Measurements from ENCODE around the gene RXRG. TPM values are rescaled to one million over a fixed set of nuclear protein-coding genes. Genes with fewer than 3 reads are reported as not detected.

The RXRG gene
- total RNA-seq, 1 donor from 2014 or later, result not detected

GRCh38 chr1:165474196-165474595, 29.3 kb upstream of the RXRG start:
- Mint-ChIP-seq H3K36me3 (ENCODE audit: unreplicated experiment) (no peaks in the 10 kb centered on the region), H3K27me3 (ENCODE audit: unreplicated experiment) (peaks cover 13% of the 10 kb centered on the region), H3K4me3 (ENCODE audit: unreplicated experiment) (no peak overlapping the region), H3K9me3 (ENCODE audit: unreplicated experiment) (no peaks in the 10 kb centered on the region), H3K4me1 (ENCODE audit: unreplicated experiment) (no peaks in the 10 kb centered on the region), H3K27ac (ENCODE audit: unreplicated experiment) (no peak overlapping the region)
- TF ChIP-seq, protein P1, sequence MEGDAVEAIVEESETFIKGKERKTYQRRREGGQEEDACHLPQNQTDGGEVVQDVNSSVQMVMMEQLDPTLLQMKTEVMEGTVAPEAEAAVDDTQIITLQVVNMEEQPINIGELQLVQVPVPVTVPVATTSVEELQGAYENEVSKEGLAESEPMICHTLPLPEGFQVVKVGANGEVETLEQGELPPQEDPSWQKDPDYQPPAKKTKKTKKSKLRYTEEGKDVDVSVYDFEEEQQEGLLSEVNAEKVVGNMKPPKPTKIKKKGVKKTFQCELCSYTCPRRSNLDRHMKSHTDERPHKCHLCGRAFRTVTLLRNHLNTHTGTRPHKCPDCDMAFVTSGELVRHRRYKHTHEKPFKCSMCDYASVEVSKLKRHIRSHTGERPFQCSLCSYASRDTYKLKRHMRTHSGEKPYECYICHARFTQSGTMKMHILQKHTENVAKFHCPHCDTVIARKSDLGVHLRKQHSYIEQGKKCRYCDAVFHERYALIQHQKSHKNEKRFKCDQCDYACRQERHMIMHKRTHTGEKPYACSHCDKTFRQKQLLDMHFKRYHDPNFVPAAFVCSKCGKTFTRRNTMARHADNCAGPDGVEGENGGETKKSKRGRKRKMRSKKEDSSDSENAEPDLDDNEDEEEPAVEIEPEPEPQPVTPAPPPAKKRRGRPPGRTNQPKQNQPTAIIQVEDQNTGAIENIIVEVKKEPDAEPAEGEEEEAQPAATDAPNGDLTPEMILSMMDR (IDR thresholded peaks at IDR 0.05), result no peak
- no peak for DNase-seq (ENCODE audit: extremely low spot score, unreplicated experiment)

GRCh38 chr1:165473081-165473480, 28.2 kb upstream of the RXRG start:
- no peak for DNase-seq (ENCODE audit: extremely low spot score, unreplicated experiment)
- Mint-ChIP-seq H3K4me3 (ENCODE audit: unreplicated experiment) (no peak overlapping the region), H3K4me1 (ENCODE audit: unreplicated experiment) (no peaks in the 10 kb centered on the region), H3K9me3 (ENCODE audit: unreplicated experiment) (no peaks in the 10 kb centered on the region), H3K36me3 (ENCODE audit: unreplicated experiment) (no peaks in the 10 kb centered on the region), H3K27ac (ENCODE audit: unreplicated experiment) (no peak overlapping the region), H3K27me3 (ENCODE audit: unreplicated experiment) (peaks cover 13% of the 10 kb centered on the region)
- TF ChIP-seq, protein P1 (IDR thresholded peaks at IDR 0.05), result no peak

DNA sequence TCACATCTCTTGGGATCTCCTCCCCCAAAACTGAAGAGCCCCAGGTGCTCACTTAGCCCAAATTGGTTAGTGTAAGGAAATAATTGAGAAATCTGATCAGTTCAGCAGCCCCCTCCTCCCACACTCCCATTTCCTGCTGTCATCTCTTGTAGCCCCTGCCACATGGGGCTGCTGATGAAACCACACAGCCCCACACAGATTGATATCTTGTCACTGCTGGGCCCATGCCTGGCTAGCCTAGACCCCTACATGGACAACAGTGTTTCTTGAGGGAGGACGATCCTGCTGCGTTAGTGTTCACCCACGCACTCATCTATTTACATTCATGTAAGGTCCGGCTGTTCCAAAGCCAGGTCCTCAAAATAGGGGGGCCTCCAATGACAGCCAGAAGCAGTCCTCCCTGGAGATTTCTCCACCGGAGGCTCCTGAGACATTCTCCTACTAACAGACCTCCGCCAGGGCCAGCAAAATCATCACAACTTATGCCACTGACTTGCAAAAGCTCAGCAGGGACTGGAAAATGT, 23.9 kb upstream of the RXRG start:
- no peaks in the 10 kb centered on the region for H3K4me1 Mint-ChIP-seq (ENCODE audit: unreplicated experiment)

DNA sequence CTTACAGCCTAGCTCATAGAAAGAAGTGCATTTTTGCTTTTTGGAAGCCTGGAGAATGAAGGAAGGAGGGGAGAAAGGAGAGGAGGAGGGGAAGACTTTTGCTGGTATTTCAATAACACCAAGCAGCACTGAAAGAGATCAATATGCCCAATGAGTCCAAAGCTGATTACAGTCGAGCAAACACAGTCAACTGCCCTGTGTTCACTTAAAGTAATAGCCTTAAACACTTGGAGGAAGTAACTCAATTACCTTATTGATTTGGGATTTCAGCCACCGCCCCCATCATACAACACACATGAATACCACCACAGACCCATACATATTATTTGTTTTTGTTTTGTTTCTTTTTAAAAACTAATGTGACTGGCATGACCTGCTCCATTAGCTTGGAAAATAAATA, 23.3 kb upstream of the RXRG start:
- Mint-ChIP-seq H3K27me3 (ENCODE audit: unreplicated experiment) (peaks cover 3% of the 10 kb centered on the region), H3K4me3 (ENCODE audit: unreplicated experiment) (no peak overlapping the region), H3K9me3 (ENCODE audit: unreplicated experiment) (no peaks in the 10 kb centered on the region), H3K27ac (ENCODE audit: unreplicated experiment) (no peak overlapping the region), H3K36me3 (ENCODE audit: unreplicated experiment) (no peaks in the 10 kb centered on the region), H3K4me1 (ENCODE audit: unreplicated experiment) (no peaks in the 10 kb centered on the region)
- TF ChIP-seq, protein P1 (IDR thresholded peaks at IDR 0.05), result no peak
- DNase-seq (ENCODE audit: extremely low spot score, unreplicated experiment), result no peak

More for the DNA sequence above, 23.9 kb upstream of the RXRG start:
- TF ChIP-seq, protein P1 (IDR thresholded peaks at IDR 0.05), result no peak
- H3K36me3 Mint-ChIP-seq (ENCODE audit: unreplicated experiment), result no peaks in the 10 kb centered on the region
- H3K4me3 Mint-ChIP-seq (ENCODE audit: unreplicated experiment), result no peak overlapping the region
- H3K9me3 Mint-ChIP-seq (ENCODE audit: unreplicated experiment), result no peaks in the 10 kb centered on the region
- no peak for DNase-seq (ENCODE audit: extremely low spot score, unreplicated experiment)
- no peak overlapping the region for H3K27ac Mint-ChIP-seq (ENCODE audit: unreplicated experiment)
- H3K27me3 Mint-ChIP-seq (ENCODE audit: unreplicated experiment), result peaks cover 3% of the 10 kb centered on the region

GRCh38 chr1:165467706-165468105, 22.8 kb upstream of the RXRG start:
- H3K9me3 Mint-ChIP-seq (ENCODE audit: unreplicated experiment), result no peaks in the 10 kb centered on the region
- TF ChIP-seq, protein P1 (IDR thresholded peaks at IDR 0.05), result no peak
- no peaks in the 10 kb centered on the region for H3K36me3 Mint-ChIP-seq (ENCODE audit: unreplicated experiment)

More at GRCh38 chr1:165467706-165468105, 22.8 kb upstream of the RXRG start:
- no peak overlapping the region for H3K27ac Mint-ChIP-seq (ENCODE audit: unreplicated experiment)
- no peak for DNase-seq (ENCODE audit: extremely low spot score, unreplicated experiment)
- no peak overlapping the region for H3K4me3 Mint-ChIP-seq (ENCODE audit: unreplicated experiment)
- H3K27me3 Mint-ChIP-seq (ENCODE audit: unreplicated experiment), result peaks cover 3% of the 10 kb centered on the region
- no peaks in the 10 kb centered on the region for H3K4me1 Mint-ChIP-seq (ENCODE audit: unreplicated experiment)

Measured in osteocyte (in vitro differentiated cells).